ENCODE results near the gene AXDND1. TPM values are rescaled to one million over a fixed set of nuclear protein-coding genes. Genes with fewer than 3 reads are reported as not detected.
"Not testable (repeated sequence)": the region's sequence is repeated elsewhere in the genome, so short reads cannot be mapped to it uniquely, and the experiment has no call there.

The AXDND1 gene
- total RNA-seq, 1 donor from 2014 or later: 1.1 TPM

GRCh38 chr1:179385510-179385909 is 19.7 kb downstream of the AXDND1 start:
- DNase-seq (ENCODE audit: low read depth) (no peak), FAIRE-seq (no peak)
- Mint-ChIP-seq H3K4me3 (ENCODE audit: unreplicated experiment) (no peak overlapping the region), H3K4me1 (ENCODE audit: low read depth, unreplicated experiment) (no peaks in the 10 kb centered on the region), H3K27me3 (ENCODE audit: low read depth, unreplicated experiment) (no peaks in the 10 kb centered on the region), H3K27ac (ENCODE audit: unreplicated experiment) (no peak overlapping the region), H3K36me3 (ENCODE audit: low read depth, unreplicated experiment) (no peaks in the 10 kb centered on the region), H3K9me3 (ENCODE audit: unreplicated experiment) (no peaks in the 10 kb centered on the region)
- H3K9ac ChIP-seq (ENCODE audit: low read length): no peak overlapping the region
- no peak overlapping the region for H3K4me3 ChIP-seq (ENCODE audit: insufficient read depth, low read depth, low read length)
- no peaks in the 10 kb centered on the region for H3K27me3 ChIP-seq (ENCODE audit: insufficient read depth, low read length)
- H3K36me3 ChIP-seq (ENCODE audit: insufficient read depth, low read length): no peaks in the 10 kb centered on the region
- TF ChIP-seq, protein P1, sequence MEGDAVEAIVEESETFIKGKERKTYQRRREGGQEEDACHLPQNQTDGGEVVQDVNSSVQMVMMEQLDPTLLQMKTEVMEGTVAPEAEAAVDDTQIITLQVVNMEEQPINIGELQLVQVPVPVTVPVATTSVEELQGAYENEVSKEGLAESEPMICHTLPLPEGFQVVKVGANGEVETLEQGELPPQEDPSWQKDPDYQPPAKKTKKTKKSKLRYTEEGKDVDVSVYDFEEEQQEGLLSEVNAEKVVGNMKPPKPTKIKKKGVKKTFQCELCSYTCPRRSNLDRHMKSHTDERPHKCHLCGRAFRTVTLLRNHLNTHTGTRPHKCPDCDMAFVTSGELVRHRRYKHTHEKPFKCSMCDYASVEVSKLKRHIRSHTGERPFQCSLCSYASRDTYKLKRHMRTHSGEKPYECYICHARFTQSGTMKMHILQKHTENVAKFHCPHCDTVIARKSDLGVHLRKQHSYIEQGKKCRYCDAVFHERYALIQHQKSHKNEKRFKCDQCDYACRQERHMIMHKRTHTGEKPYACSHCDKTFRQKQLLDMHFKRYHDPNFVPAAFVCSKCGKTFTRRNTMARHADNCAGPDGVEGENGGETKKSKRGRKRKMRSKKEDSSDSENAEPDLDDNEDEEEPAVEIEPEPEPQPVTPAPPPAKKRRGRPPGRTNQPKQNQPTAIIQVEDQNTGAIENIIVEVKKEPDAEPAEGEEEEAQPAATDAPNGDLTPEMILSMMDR (IDR thresholded peaks at IDR 0.05; ENCODE audit: insufficient read depth, low read depth, low read length): no peak
- no peak for TF ChIP-seq EZH2 (IDR thresholded peaks at IDR 0.05; ENCODE audit: insufficient read depth, low read length)
- H3K9me3 ChIP-seq (ENCODE audit: insufficient read depth, low read depth, low read length): no peaks in the 10 kb centered on the region
- H4K20me1 ChIP-seq (ENCODE audit: insufficient read depth, low read length): no peaks in the 10 kb centered on the region
- no peak overlapping the region for H3K4me2 ChIP-seq (ENCODE audit: low read length)
- H3K27ac ChIP-seq (ENCODE audit: low read depth, low read length): no peak overlapping the region
- H3K4me1 ChIP-seq (ENCODE audit: insufficient read depth, low read length): no peaks in the 10 kb centered on the region
- no peaks in the 10 kb centered on the region for H3K79me2 ChIP-seq (ENCODE audit: insufficient read depth, low read length)
- no peak overlapping the region for H2AFZ ChIP-seq (ENCODE audit: low read depth, low read length)

DNA sequence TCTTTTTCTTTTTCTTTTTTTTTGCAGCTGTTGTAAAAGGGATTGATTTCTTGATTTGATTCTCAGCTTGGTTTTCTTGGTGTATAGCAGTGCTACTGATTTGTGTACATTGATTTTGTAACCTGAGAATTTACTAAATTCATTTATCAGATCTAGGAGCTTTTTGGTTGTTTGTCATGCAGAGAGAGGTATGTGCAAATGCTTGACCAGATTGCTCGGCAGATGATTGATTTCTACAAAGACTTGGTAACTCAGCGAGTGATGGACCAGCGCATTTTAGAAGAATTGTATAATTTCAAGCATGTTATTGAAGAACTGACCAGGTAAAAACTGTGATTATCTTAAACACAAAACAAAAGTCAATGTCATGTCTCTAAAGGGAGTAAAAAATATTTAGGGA is 27.9 kb downstream of the AXDND1 start:
- Histone ChIP-seq H3K9me3 (ENCODE audit: insufficient read depth, low read depth, low read length) (no peaks in the 10 kb centered on the region), H4K20me1 (ENCODE audit: insufficient read depth, low read length) (no peaks in the 10 kb centered on the region), H3K4me3 (ENCODE audit: insufficient read depth, low read depth, low read length) (no peak overlapping the region), H3K27me3 (ENCODE audit: insufficient read depth, low read length) (no peaks in the 10 kb centered on the region), H2AFZ (ENCODE audit: low read depth, low read length) (no peak overlapping the region), H3K36me3 (ENCODE audit: insufficient read depth, low read length) (no peaks in the 10 kb centered on the region), H3K4me1 (ENCODE audit: insufficient read depth, low read length) (no peaks in the 10 kb centered on the region), H3K9ac (ENCODE audit: low read length) (no peak overlapping the region), H3K27ac (ENCODE audit: low read depth, low read length) (no peak overlapping the region), H3K4me2 (ENCODE audit: low read length) (no peak overlapping the region), H3K79me2 (ENCODE audit: insufficient read depth, low read length) (no peaks in the 10 kb centered on the region)
- no peak for FAIRE-seq
- Mint-ChIP-seq H3K4me3 (ENCODE audit: unreplicated experiment) (no peak overlapping the region), H3K27ac (ENCODE audit: unreplicated experiment) (no peak overlapping the region), H3K9me3 (ENCODE audit: unreplicated experiment) (peaks cover 12% of the 10 kb centered on the region), H3K4me1 (ENCODE audit: low read depth, unreplicated experiment) (peaks cover 3% of the 10 kb centered on the region), H3K36me3 (ENCODE audit: low read depth, unreplicated experiment) (peaks cover 4% of the 10 kb centered on the region), H3K27me3 (ENCODE audit: low read depth, unreplicated experiment) (no peaks in the 10 kb centered on the region)
- TF ChIP-seq EZH2 (IDR thresholded peaks at IDR 0.05; ENCODE audit: insufficient read depth, low read length): no peak
- TF ChIP-seq, protein P1 (IDR thresholded peaks at IDR 0.05; ENCODE audit: insufficient read depth, low read depth, low read length): no peak
- no peak for DNase-seq (ENCODE audit: low read depth)

- not testable (repeated sequence) for H3K36me3 Mint-ChIP-seq (ENCODE audit: low read depth, unreplicated experiment); H2AFZ ChIP-seq (ENCODE audit: low read depth, low read length); H3K79me2 ChIP-seq (ENCODE audit: insufficient read depth, low read length); H3K27ac Mint-ChIP-seq (ENCODE audit: unreplicated experiment); H3K9ac ChIP-seq (ENCODE audit: low read length); H3K9me3 ChIP-seq (ENCODE audit: insufficient read depth, low read depth, low read length); H3K9me3 Mint-ChIP-seq (ENCODE audit: unreplicated experiment); H3K27me3 Mint-ChIP-seq (ENCODE audit: low read depth, unreplicated experiment); DNase-seq (ENCODE audit: low read depth); H3K27ac ChIP-seq (ENCODE audit: low read depth, low read length); FAIRE-seq; H3K4me1 Mint-ChIP-seq (ENCODE audit: low read depth, unreplicated experiment); H3K4me1 ChIP-seq (ENCODE audit: insufficient read depth, low read length); H3K4me3 Mint-ChIP-seq (ENCODE audit: unreplicated experiment); H4K20me1 ChIP-seq (ENCODE audit: insufficient read depth, low read length); H3K4me3 ChIP-seq (ENCODE audit: insufficient read depth, low read depth, low read length); H3K36me3 ChIP-seq (ENCODE audit: insufficient read depth, low read length); H3K27me3 ChIP-seq (ENCODE audit: insufficient read depth, low read length); H3K4me2 ChIP-seq (ENCODE audit: low read length)
Measured at GRCh38 chr1:179399399-179399798, 33.6 kb downstream of the AXDND1 start.

GRCh38 chr1:179417760-179418159 is 52.0 kb downstream of the AXDND1 start:
- H3K36me3 Mint-ChIP-seq (ENCODE audit: low read depth, unreplicated experiment); H3K4me3 ChIP-seq (ENCODE audit: insufficient read depth, low read depth, low read length); H3K27me3 ChIP-seq (ENCODE audit: insufficient read depth, low read length); H3K9me3 ChIP-seq (ENCODE audit: insufficient read depth, low read depth, low read length); H3K4me1 Mint-ChIP-seq (ENCODE audit: low read depth, unreplicated experiment); DNase-seq (ENCODE audit: low read depth); H3K4me1 ChIP-seq (ENCODE audit: insufficient read depth, low read length); H3K4me2 ChIP-seq (ENCODE audit: low read length); H3K27me3 Mint-ChIP-seq (ENCODE audit: low read depth, unreplicated experiment); H3K9ac ChIP-seq (ENCODE audit: low read length); H3K27ac ChIP-seq (ENCODE audit: low read depth, low read length); H2AFZ ChIP-seq (ENCODE audit: low read depth, low read length); H3K79me2 ChIP-seq (ENCODE audit: insufficient read depth, low read length); H3K4me3 Mint-ChIP-seq (ENCODE audit: unreplicated experiment); FAIRE-seq; H3K36me3 ChIP-seq (ENCODE audit: insufficient read depth, low read length); H4K20me1 ChIP-seq (ENCODE audit: insufficient read depth, low read length); H3K27ac Mint-ChIP-seq (ENCODE audit: unreplicated experiment): not testable (repeated sequence)
- H3K9me3 Mint-ChIP-seq (ENCODE audit: unreplicated experiment): peaks cover 19% of the 10 kb centered on the region

GRCh38 chr1:179418706-179419105 is 52.9 kb downstream of the AXDND1 start:
- H3K4me1 Mint-ChIP-seq (ENCODE audit: low read depth, unreplicated experiment); H3K4me3 ChIP-seq (ENCODE audit: insufficient read depth, low read depth, low read length); H3K36me3 ChIP-seq (ENCODE audit: insufficient read depth, low read length); DNase-seq (ENCODE audit: low read depth); H3K36me3 Mint-ChIP-seq (ENCODE audit: low read depth, unreplicated experiment); H3K27me3 ChIP-seq (ENCODE audit: insufficient read depth, low read length); H3K79me2 ChIP-seq (ENCODE audit: insufficient read depth, low read length); H3K4me2 ChIP-seq (ENCODE audit: low read length); H3K27ac ChIP-seq (ENCODE audit: low read depth, low read length); H3K4me1 ChIP-seq (ENCODE audit: insufficient read depth, low read length); H2AFZ ChIP-seq (ENCODE audit: low read depth, low read length); H3K4me3 Mint-ChIP-seq (ENCODE audit: unreplicated experiment); H3K9ac ChIP-seq (ENCODE audit: low read length); FAIRE-seq; H3K27ac Mint-ChIP-seq (ENCODE audit: unreplicated experiment); H3K27me3 Mint-ChIP-seq (ENCODE audit: low read depth, unreplicated experiment); H4K20me1 ChIP-seq (ENCODE audit: insufficient read depth, low read length); H3K9me3 ChIP-seq (ENCODE audit: insufficient read depth, low read depth, low read length): not testable (repeated sequence)
- H3K9me3 Mint-ChIP-seq (ENCODE audit: unreplicated experiment): peaks cover 19% of the 10 kb centered on the region

Data from astrocyte (in vitro differentiated cells and primary cell).